Spleen (tissue), 11 donors: Measurements from ENCODE around the gene SULT2B1. TPM values are rescaled to one million over a fixed set of nuclear protein-coding genes. Genes with fewer than 3 reads are reported as not detected.

Experiments
- DNase-seq: peaks from one replicate; pipeline ENCODE4 v3.0.0-alpha.2; 2020
- H3K27ac ChIP-seq, 8 donors: fragments of 200-600 bp; sonication (generic) in 7 of 8; 1 replicate in 4 of 8; 2 replicates in 4 of 8; pipeline versions ENCODE4 v1.5.0 to v1.8.0; 2016 to 2021; ENCODE audit warnings: inconsistent platforms in 4 of 8, mild to moderate bottlenecking in 4 of 8, moderate library complexity in 1 of 8
- H3K27me3 ChIP-seq, 7 donors: fragments of 200-600 bp; sonication (generic) in 6 of 7; replicated peaks in 1 of 7; 1 replicate in 4 of 7; 2 replicates in 3 of 7; pipeline versions ENCODE4 v1.5.0 to v1.8.0; 2016 to 2021; ENCODE audit warnings: inconsistent platforms in 3 of 7, mild to moderate bottlenecking in 1 of 7
- H3K36me3 ChIP-seq, 6 donors: fragments of 200-600 bp; sonication (generic) in 5 of 6; 1 replicate in 4 of 6; 2 replicates in 2 of 6; pipeline versions ENCODE4 v1.5.0 to v1.8.0; 2016 to 2021; ENCODE audit warnings: inconsistent platforms in 2 of 6
- H3K4me1 ChIP-seq, 6 donors: fragments of 200-600 bp; sonication (generic) in 5 of 6; 1 replicate in 3 of 6; 2 replicates in 3 of 6; pipeline versions ENCODE4 v1.5.0 to v1.8.0; 2016 to 2021; ENCODE audit warnings: inconsistent platforms in 3 of 6
- H3K4me3 ChIP-seq, 8 donors: fragments of 200-600 bp; sonication (generic) in 7 of 8; 1 replicate in 4 of 8; 2 replicates in 4 of 8; pipeline versions ENCODE4 v1.5.0 to v1.8.0; 2016 to 2021; ENCODE audit warnings: inconsistent platforms in 4 of 8, mild to moderate bottlenecking in 4 of 8, moderate library complexity in 2 of 8
- H3K9me3 ChIP-seq, 8 donors: fragments of 200-600 bp; sonication (generic) in 7 of 8; 1 replicate in 4 of 8; 2 replicates in 4 of 8; pipeline versions ENCODE4 v1.5.0 to v1.8.0; 2016 to 2021; ENCODE audit warnings: inconsistent platforms in 4 of 8
- CTCF ChIP-seq, 11 experiments: fragments of 200-600 bp in 7 of 11; fragments of 450-650 bp in 4 of 11; sonication (generic) in 4 of 11; IDR thresholded peaks in 8 of 11; conservative IDR thresholded peaks in 3 of 11; 1 replicate in 7 of 11; 2 replicates in 4 of 11; pipeline versions ENCODE4 v1.4.0 to v1.8.0; 2016 to 2021; ENCODE audit warnings: antibody characterized with exemption in 11 of 11, inconsistent platforms in 4 of 11, mild to moderate bottlenecking in 1 of 11
- POLR2A ChIP-seq, 3 donors: fragments of 450-650 bp; IDR thresholded peaks; one replicate each; pipeline ENCODE4 v1.5.1; 2017; ENCODE audit warnings: antibody characterized with exemption in 3 of 3, mild to moderate bottlenecking in 1 of 3
- POLR2AphosphoS5 ChIP-seq, 3 donors: sonication (generic); formaldehyde crosslinking; IDR thresholded peaks; one replicate each; pipeline ENCODE4 v1.5.1; 2017; ENCODE audit warnings: antibody characterized with exemption in 3 of 3
- WGBS, 5 donors: extraction: QIAGEN DNeasy Blood & Tissue Kit in 3 of 5; methylation state at CpG; one replicate each; pipeline versions ENCODE4 v1.1.5 to v1.1.7; 2013 to 2018; 5-methylcytosine and 5-hydroxymethylcytosine counted together
- intact Hi-C: fragments of 100-400 bp; cut with DNase I; formaldehyde crosslinking; loops from one replicate; pipeline ENCODE4 v1.15.0; 2023; ENCODE audit warnings: low total_unique reads
- polyA plus RNA-seq, 3 donors: library from polyadenylated mRNA; stranded (reverse); fragments of 200-250 nt; gene quantifications; one replicate each; pipeline ENCODE4 v1.2.1, GENCODE V29; 2013
- total RNA-seq, 7 donors: library from RNA; depleted of rRNA in 3 of 7; stranded (reverse); fragments of >200 nt in 3 of 7; fragmentation: NEBNext Ultra II Directional in 4 of 7; extraction: Animal tissue kit (Norgen Biotek cat#: 25700) in 4 of 7; gene quantifications; one replicate each; pipeline versions ENCODE4 v1.1.0 to v1.2.1, GENCODE V29; 2016 to 2021
- donor health status: healthy with polysubstance abuse.
- donor health status: DM: no; HTN: no; CAD: no; lungs with moderate emphysema.
- donor health status: DM: no; HTN: no; CAD: no.
- donor health status: Bipolar disorder and iron deficiency.
- donor health status: healthy.
- donor health status: DM: no; HTN: no; CAD: no.
- donor health status: DM: yes; HTN: yes; CAD: no.

The SULT2B1 gene
- total and polyA plus RNA-seq, 10 donors, result 0.12 to 0.58 TPM; not detected in 8

GRCh38 chr19:48600679-48601417 is 48.9 kb downstream of the SULT2B1 start:
- no peak for DNase-seq
- no peaks in the 10 kb centered on the region for H3K36me3 ChIP-seq
- H3K27me3 ChIP-seq, result peaks cover 0 to 29% (median 0%) of the 10 kb centered on the region in 7 donors
- no peaks in the 10 kb centered on the region for H3K4me1 ChIP-seq
- no peak for TF ChIP-seq POLR2A (IDR thresholded peaks at IDR 0.05)
- TF ChIP-seq POLR2AphosphoS5 (IDR thresholded peaks at IDR 0.05), result no peak
- no peak for TF ChIP-seq CTCF (IDR thresholded peaks at IDR 0.05 in 8 of 11, conservative IDR thresholded peaks at IDR 0.05 in 3 of 11)
- 84 to 93% (median 87%) methylated on average over 12 to 21 of the region's 21 CpGs for WGBS, 5 donors
- H3K9me3 ChIP-seq, result no peaks in the 10 kb centered on the region
- no peak overlapping the region for H3K27ac ChIP-seq
- intact Hi-C loops, result no loop called here
- H3K4me3 ChIP-seq, result no peak overlapping the region

DNA sequence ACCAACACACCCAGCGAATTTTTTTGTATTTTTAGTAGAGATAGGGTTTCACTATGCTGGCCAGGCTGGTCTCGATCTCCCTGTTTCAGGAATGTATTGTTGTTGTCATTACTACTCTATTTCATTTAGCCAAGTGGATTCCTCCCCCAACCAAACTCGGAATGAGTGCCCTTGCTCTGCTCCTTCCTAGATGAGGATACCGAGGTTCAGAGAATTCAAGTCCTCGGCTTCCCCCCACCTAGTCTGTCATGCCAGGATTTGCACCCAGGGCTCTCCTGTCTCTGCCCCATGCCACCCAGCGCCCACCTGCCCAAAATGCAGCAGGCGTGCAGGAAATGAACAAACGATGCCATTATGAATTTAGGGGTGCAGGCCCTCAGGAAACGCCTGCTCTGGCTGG is 51.0 kb downstream of the SULT2B1 start:
- no peaks in the 10 kb centered on the region for H3K4me1 ChIP-seq
- intact Hi-C loops, result no loop called here
- TF ChIP-seq POLR2A (IDR thresholded peaks at IDR 0.05) (no peak), CTCF (IDR thresholded peaks at IDR 0.05 in 8 of 11, conservative IDR thresholded peaks at IDR 0.05 in 3 of 11) (no peak), POLR2AphosphoS5 (IDR thresholded peaks at IDR 0.05) (no peak)
- no peak overlapping the region for H3K27ac ChIP-seq
- H3K27me3 ChIP-seq, result peaks cover 0 to 27% (median 0%) of the 10 kb centered on the region in 7 donors
- H3K36me3 ChIP-seq, result no peaks in the 10 kb centered on the region
- DNase-seq, result no peak
- no peak overlapping the region for H3K4me3 ChIP-seq
- WGBS, 5 donors, result 74 to 88% (median 80%) methylated on average over 9 of the region's 9 CpGs
- H3K9me3 ChIP-seq, result no peaks in the 10 kb centered on the region

DNA sequence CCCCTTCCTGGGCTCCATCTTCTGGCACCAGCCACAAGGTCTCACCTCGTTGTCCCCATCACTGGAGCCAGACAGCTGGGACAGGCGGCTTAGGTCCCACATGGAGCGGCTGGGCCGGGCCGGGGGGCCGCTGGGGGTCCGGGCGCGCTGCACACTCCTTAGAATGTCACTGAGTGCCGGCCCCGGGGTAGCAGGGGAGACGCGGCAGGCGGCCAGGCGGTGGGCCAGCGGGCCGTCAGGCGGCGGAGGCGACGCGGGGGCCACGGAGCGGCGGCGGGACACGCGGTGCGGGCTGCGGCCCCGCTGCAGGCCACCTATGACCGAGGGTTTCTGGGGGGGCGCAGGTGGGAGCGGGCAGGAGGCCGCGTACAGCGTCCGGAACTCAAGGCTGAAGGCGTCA is 51.5 kb downstream of the SULT2B1 start:
- intact Hi-C loops, result no loop called here
- Histone ChIP-seq H3K36me3 (no peaks in the 10 kb centered on the region), H3K9me3 (no peaks in the 10 kb centered on the region), H3K4me1 (peaks cover 0 to under 1% (median 0%) of the 10 kb centered on the region in 6 donors), H3K4me3 (no peak overlapping the region), H3K27me3 (peaks cover 0 to 22% (median 0%) of the 10 kb centered on the region in 7 donors), H3K27ac (no peak overlapping the region)
- no peak for DNase-seq
- TF ChIP-seq POLR2AphosphoS5 (IDR thresholded peaks at IDR 0.05) (no peak), POLR2A (IDR thresholded peaks at IDR 0.05) (no peak), CTCF (IDR thresholded peaks at IDR 0.05 in 8 of 11, conservative IDR thresholded peaks at IDR 0.05 in 3 of 11) (no peak)
- 89 to 96% (median 93%) methylated on average over 31 to 39 of the region's 39 CpGs for WGBS, 5 donors

- Histone ChIP-seq H3K9me3 (no peaks in the 10 kb centered on the region), H3K27ac (no peak overlapping the region), H3K27me3 (peaks cover 0 to 18% (median 0%) of the 10 kb centered on the region in 7 donors), H3K36me3 (no peaks in the 10 kb centered on the region), H3K4me3 (no peak overlapping the region), H3K4me1 (peaks cover 0 to 5% (median 1%) of the 10 kb centered on the region in 6 donors)
- intact Hi-C loops, result no loop called here
- no peak for TF ChIP-seq POLR2AphosphoS5 (IDR thresholded peaks at IDR 0.05)
- no peak for TF ChIP-seq CTCF (IDR thresholded peaks at IDR 0.05 in 8 of 11, conservative IDR thresholded peaks at IDR 0.05 in 3 of 11)
- no peak for TF ChIP-seq POLR2A (IDR thresholded peaks at IDR 0.05)
- 88 to 97% (median 90%) methylated on average over 9 of the region's 9 CpGs for WGBS, 5 donors
- no peak for DNase-seq
Measured at GRCh38 chr19:48603850-48604249, 51.9 kb downstream of the SULT2B1 start.
